IPS DF 4.7 (cell line): ENCODE measurements around the gene PRPF6.

Source experiments
- DNase-seq: peaks from one replicate; pipeline ENCODE4 v3.0.0-alpha.2; 2013; ENCODE audit warnings: low spot score; ENCODE audit errors: extremely low read depth

Gene PRPF6

GRCh38 chr20:64076061-64076997 lies 95.4 kb downstream of the PRPF6 start:
- no peak for DNase-seq

- DNase-seq = no peak
These were observed 96.2 kb downstream of the PRPF6 start for GRCh38 chr20:64077094-64077493.

GRCh38 chr20:64077541-64077875 lies 96.6 kb downstream of the PRPF6 start:
- DNase-seq = no peak

GRCh38 chr20:64077876-64078551 lies 97.1 kb downstream of the PRPF6 start:
- no peak for DNase-seq

- no peak for DNase-seq
These were observed 98.0 kb downstream of the PRPF6 start for GRCh38 chr20:64078934-64079272.

- no peak for DNase-seq
These were observed 98.5 kb downstream of the PRPF6 start, which contains the start of gene RGS19 for GRCh38 chr20:64079273-64080012. RGS19 (minus strand) TSS chr20:64079518; CDS start chr20:64076886, 2,632 bp downstream.

GRCh38 chr20:64080013-64080812 lies 99.3 kb downstream of the PRPF6 start, which contains the start of gene OPRL1:
OPRL1 (plus strand) TSS chr20:64080082; CDS start chr20:64092721, 12,639 bp downstream.
- no peak for DNase-seq

- DNase-seq = no peak
These were observed 100.1 kb downstream of the PRPF6 start for GRCh38 chr20:64080813-64081623.

GRCh38 chr20:64081624-64081964 lies 100.7 kb downstream of the PRPF6 start:
- DNase-seq = no peak

GRCh38 chr20:64082126-64082731 lies 101.3 kb downstream of the PRPF6 start:
- no peak for DNase-seq
